GM18508 (cell line): ENCODE results near the gene VWA2.

Source experiments
- ATAC-seq: cut with Tn5 transposase; IDR thresholded peaks from one replicate; pipeline ENCODE4 v1.9.1; 2021; ENCODE audit warnings: moderate number of reproducible peaks; ENCODE audit not compliant: insufficient read depth, unreplicated experiment

Gene VWA2

DNA sequence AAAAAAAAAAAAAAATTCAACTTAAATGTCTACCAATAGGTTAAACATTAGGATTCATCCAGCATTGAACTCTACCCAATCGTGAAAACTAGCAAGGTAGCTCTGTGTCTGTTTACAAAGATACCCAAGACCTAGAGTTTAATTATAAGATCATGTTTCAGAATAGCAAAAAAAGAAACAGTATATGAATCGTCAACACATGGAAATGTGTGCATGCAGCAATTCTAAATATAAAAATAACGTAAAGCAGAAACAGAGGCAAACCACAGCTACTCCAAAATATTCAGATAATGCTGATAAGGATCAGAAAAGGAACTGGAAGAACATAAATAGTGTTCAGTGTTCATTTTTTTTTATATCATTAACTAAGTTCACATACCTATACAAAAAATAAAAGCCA lies 96.6 kb downstream of the VWA2 start:
- ATAC-seq = no peak

- ATAC-seq = no peak
These were observed 97.9 kb downstream of the VWA2 start for GRCh38 chr10:114336823-114337509.

GRCh38 chr10:114337510-114338462 lies 98.7 kb downstream of the VWA2 start:
- no peak for ATAC-seq

GRCh38 chr10:114340816-114341215 lies 101.8 kb downstream of the VWA2 start:
- no peak for ATAC-seq
